Activated CD8-positive, alpha-beta T cell treated with anti-CD3 and anti-CD28 coated beads for 36 hours (primary cell): ENCODE measurements around the gene STARD7. TPM values are rescaled to one million over a fixed set of nuclear protein-coding genes. Genes with fewer than 3 reads are reported as not detected.

Experiments
- ATAC-seq: fragments of 200-7000 bp; cut with Tn5 transposase; one replicate; pipeline ENCODE4 v1.10.0; 2021; ENCODE audit warnings: mild to moderate bottlenecking, moderate library complexity
- CTCF ChIA-PET: fragments of 350-600 bp; sonication (Branson Sonifier 250); formaldehyde crosslinking; loops from one replicate; lab custom pipeline; 2021; ENCODE audit warnings: antibody characterized with exemption; lab: Charles Lee
- POLR2A ChIA-PET: fragments of 350-600 bp; sonication (Branson Sonifier 250); formaldehyde crosslinking; loops from one replicate; lab custom pipeline; 2021; ENCODE audit warnings: antibody characterized with exemption; lab: Charles Lee
- DNase-seq: peaks from one replicate; pipeline ENCODE4 v3.0.0-alpha.2; 2020
- H3K27ac Mint-ChIP-seq: one replicate; pipeline ENCODE4 v1.8.0; 2021; ENCODE audit warnings: mild to moderate bottlenecking, mixed read lengths
- H3K27me3 Mint-ChIP-seq: one replicate; pipeline ENCODE4 v1.8.0; 2021; ENCODE audit warnings: mixed read lengths
- H3K36me3 Mint-ChIP-seq: one replicate; pipeline ENCODE4 v1.8.0; 2021; ENCODE audit warnings: low read depth, mixed read lengths
- H3K4me1 Mint-ChIP-seq: one replicate; pipeline ENCODE4 v1.8.0; 2021; ENCODE audit warnings: low read depth, mixed read lengths
- H3K4me3 Mint-ChIP-seq: one replicate; pipeline ENCODE4 v1.8.0; 2021; ENCODE audit warnings: mild to moderate bottlenecking, moderate library complexity, mixed read lengths
- H3K9me3 Mint-ChIP-seq: one replicate; pipeline ENCODE4 v1.8.0; 2021; ENCODE audit warnings: mixed read lengths
- CTCF ChIP-seq: fragments of 200-600 bp; IDR thresholded peaks from one replicate; pipeline ENCODE4 v1.8.0; 2022; ENCODE audit warnings: antibody characterized with exemption, mild to moderate bottlenecking
- intact Hi-C: fragments of 100-400 bp; cut with micrococcal nuclease; formaldehyde crosslinking; loops from one replicate; pipeline ENCODE4 v1.10.0; 2022
- total RNA-seq, 2 experiments: library from RNA; stranded (reverse); gene quantifications; one replicate each; pipeline ENCODE4 v1.2.3, GENCODE V29; 2021

STARD7 gene
- total RNA-seq, 2 experiments from 2014 or later: 145 to 149 TPM

DNA sequence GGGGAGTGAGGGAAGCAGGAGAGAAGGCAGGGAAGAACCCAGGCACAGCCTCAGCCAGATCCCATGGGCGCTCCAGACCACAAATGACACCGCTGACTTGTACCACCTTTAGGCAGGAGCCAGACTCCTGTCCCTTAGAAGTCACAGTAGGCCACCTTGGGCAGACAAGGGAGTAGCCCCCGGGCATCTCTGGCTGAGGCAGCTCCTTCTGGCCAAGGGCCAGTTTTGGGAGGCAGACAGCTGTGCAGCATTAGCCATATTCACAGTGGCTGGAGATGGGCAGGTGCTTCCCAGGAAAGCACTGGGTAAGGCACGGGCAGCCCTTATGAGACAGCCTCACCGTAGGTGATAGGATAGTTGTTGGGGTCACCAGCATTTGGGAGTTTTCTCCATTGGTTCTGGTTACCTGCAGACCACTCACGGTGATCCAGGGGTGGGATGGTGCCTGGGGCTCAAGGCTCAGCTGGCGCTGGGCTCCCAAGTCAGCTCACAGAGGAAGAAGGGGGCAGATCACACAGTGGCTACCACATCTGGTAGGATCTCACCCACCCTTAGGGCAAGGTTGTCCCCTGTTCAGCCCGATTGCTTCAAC is 72.4 kb downstream of the STARD7 start:
- no peak for TF ChIP-seq CTCF
- Mint-ChIP-seq H3K4me3 (no peak overlapping the region), H3K27me3 (no peaks in the 10 kb centered on the region), H3K9me3 (no peaks in the 10 kb centered on the region), H3K36me3 (peaks cover 8% of the 10 kb centered on the region), H3K27ac (no peak overlapping the region), H3K4me1 (peaks cover 28% of the 10 kb centered on the region)
- POLR2A ChIA-PET: interaction anchor here (1.1 to 14.8 kb wide), 6 partner anchors 9 to 73 kb away, joined by 3 to 690 read pairs (median 8); partner anchors contain the start of genes DUSP2 and STARD7
- ATAC-seq (no peak), DNase-seq (no peak)
- CTCF ChIA-PET: interaction anchor here (1.1 to 14.1 kb wide), 5 partner anchors 19 to 128 kb away, joined by 3 to 540 read pairs (median 14); partner anchors contain the start of gene ADRA2B
- intact Hi-C loops: loop anchor here (5.0 kb wide), 1 partner anchor 126 kb away; no protein-coding TSS in a partner anchor

- TF ChIP-seq CTCF: no peak
- peaks cover 29% of the 10 kb centered on the region for H3K4me1 Mint-ChIP-seq
- intact Hi-C loops: loop anchor here (5.0 kb wide), 1 partner anchor 127 kb away; no protein-coding TSS in a partner anchor
- peaks cover 7% of the 10 kb centered on the region for H3K36me3 Mint-ChIP-seq
- H3K4me3 Mint-ChIP-seq: no peak overlapping the region
- CTCF ChIA-PET: interaction anchor here (1.2 to 14.1 kb wide), 2 partner anchors 19 to 39 kb away, joined by 3 to 540 read pairs; no protein-coding TSS in a partner anchor
- H3K27ac Mint-ChIP-seq: no peak overlapping the region
- DNase-seq: no peak
- no peak for ATAC-seq
- H3K27me3 Mint-ChIP-seq: no peaks in the 10 kb centered on the region
- POLR2A ChIA-PET: interaction anchor here (0.6 to 14.8 kb wide), 5 partner anchors 10 to 107 kb away, joined by 3 to 690 read pairs (median 12); partner anchors contain the start of genes DUSP2 and STARD7
- H3K9me3 Mint-ChIP-seq: no peaks in the 10 kb centered on the region
These were observed 73.0 kb downstream of the STARD7 start for GRCh38 chr2:96135621-96136020.

- H3K36me3 Mint-ChIP-seq: peaks cover 7% of the 10 kb centered on the region
- ATAC-seq (no peak), DNase-seq (no peak)
- no peaks in the 10 kb centered on the region for H3K9me3 Mint-ChIP-seq
- intact Hi-C loops: loop anchor here (5.0 kb wide), 1 partner anchor 127 kb away; no protein-coding TSS in a partner anchor
- no peak overlapping the region for H3K4me3 Mint-ChIP-seq
- H3K4me1 Mint-ChIP-seq: peaks cover 31% of the 10 kb centered on the region
- no peak for TF ChIP-seq CTCF
- ChIA-PET POLR2A (interaction anchor here (0.6 to 14.8 kb wide), 4 partner anchors 10 to 107 kb away, joined by 3 to 690 read pairs (median 32); partner anchors contain the start of gene DUSP2), CTCF (interaction anchor here (1.2 to 14.1 kb wide), 2 partner anchors 18 to 39 kb away, joined by 3 to 540 read pairs; no protein-coding TSS in a partner anchor)
- H3K27me3 Mint-ChIP-seq: no peaks in the 10 kb centered on the region
- H3K27ac Mint-ChIP-seq: no peak overlapping the region
These were observed 73.5 kb downstream of the STARD7 start for GRCh38 chr2:96135171-96135570.

Other genes with a start within 250 kb of the STARD7 start
- gene ANKRD36C, start 217.0 kb downstream of the STARD7 start, total RNA-seq: 10 to 100 TPM; 37.4 to 41.5 TPM
- 10 to 100 TPM in 1 of 2 experiments, 1 to 10 TPM in 1; 9.7 to 10.2 TPM for gene GPAT2, start 173.9 kb downstream of the STARD7 start, total RNA-seq
- gene ADRA2B, start 92.3 kb downstream of the STARD7 start, total RNA-seq: under 1 TPM; 0.29 to 0.34 TPM
- gene ASTL, start 70.3 kb downstream of the STARD7 start, total RNA-seq: 1 to 10 TPM; 1.8 to 2.7 TPM
- gene DUSP2, start 63.4 kb downstream of the STARD7 start, total RNA-seq: 100 to 1,000 TPM; 311 to 313 TPM
- gene TMEM127, start 57.2 kb upstream of the STARD7 start, total RNA-seq: 10 to 100 TPM; 13.1 to 15.0 TPM
- gene CIAO1, start 57.4 kb upstream of the STARD7 start, total RNA-seq: 10 to 100 TPM; 72.1 to 72.3 TPM
- gene SNRNP200, start 96.7 kb upstream of the STARD7 start, total RNA-seq: 100 to 1,000 TPM; 175 to 178 TPM
- 10 to 100 TPM; 28.2 to 32.6 TPM for gene ITPRIPL1, start 116.5 kb upstream of the STARD7 start, total RNA-seq
- 10 to 100 TPM; 70.9 TPM for gene NCAPH, start 126.9 kb upstream of the STARD7 start, total RNA-seq